ENCODE results near the gene EYS.
"Not testable (repeated sequence)": the region's sequence is repeated elsewhere in the genome, so short reads cannot be mapped to it uniquely, and the experiment has no call there.

Gene EYS

DNA sequence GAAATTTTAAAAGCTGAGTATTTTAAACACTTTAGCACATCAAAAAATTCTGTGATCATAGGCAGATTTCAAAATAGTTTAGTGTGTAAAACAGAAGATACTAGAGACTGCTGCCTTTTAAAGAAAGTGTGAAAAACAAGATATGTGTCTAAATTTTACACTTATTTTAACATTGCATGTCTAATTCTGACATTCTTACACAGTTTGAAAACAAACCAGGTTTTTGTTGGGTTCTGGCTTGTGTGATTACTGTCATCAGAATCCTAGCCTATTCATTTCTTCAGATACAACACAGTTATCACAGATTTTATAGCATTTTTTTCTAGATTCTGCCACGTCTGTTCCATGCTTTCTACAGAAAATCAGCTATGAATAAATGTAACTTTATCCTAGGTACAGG lies 257.1 kb downstream of the EYS start:
- DNase-seq, result no peak

DNA sequence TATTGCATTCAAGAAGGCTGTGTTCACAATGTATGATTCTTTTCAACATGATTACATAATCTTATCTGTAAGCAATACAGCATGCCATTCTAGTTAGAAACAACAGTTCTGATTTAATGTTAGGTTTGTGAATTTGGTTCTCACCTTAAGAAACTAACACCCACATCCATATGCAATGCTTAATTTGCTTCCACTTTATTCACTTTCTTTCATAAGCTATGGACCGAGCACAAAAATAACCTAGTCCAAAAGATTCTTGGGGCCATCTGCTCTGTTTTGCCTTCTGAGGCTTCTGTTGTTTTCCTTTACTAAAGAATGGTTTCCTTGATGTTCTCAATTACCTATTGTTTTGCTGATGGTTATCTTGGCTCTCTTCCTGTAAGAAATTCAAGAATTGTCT lies 258.2 kb downstream of the EYS start:
- peak in 1 of 2 donors; percentile 69 for DNase-seq

DNA sequence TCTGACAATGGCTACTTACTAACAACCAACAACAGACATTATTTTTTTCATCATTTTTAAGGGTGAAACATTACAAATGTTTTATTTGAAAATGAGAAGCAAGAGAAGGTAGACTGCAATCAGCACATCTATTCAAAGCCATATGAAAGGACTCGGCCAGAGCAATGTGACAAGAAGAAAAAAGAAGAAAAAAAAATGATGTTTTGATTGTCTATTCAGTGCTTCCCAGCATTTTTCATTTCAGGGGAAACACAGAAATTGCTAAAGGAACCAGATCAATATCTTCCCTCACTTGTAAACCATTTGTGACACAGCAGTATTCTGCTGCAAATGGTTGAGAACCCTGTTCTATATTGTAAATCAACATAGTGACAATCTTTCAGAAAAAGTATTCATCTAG lies 270.7 kb downstream of the EYS start:
- DNase-seq, result no peak

DNA sequence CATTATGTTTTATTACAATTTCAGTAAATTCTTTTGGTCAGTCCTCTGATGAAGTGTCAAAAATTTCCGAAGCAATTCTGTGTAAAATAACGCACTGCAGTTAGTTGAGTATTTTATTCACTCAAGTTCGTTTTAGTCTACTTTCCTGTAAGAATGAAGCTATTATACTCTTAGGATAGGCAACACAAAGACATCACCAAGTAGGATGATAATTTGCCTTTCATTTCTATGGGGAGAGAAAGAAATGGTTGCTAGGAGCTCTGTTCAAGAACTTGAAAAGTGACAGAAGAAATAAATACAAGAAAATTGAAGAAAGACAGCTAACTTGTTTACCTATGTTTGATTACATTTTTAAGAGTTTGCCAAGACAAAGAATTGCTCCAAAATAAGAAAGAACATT lies 290.4 kb downstream of the EYS start:
- DNase-seq, result peak in 1 of 2 donors; percentile 13

DNA sequence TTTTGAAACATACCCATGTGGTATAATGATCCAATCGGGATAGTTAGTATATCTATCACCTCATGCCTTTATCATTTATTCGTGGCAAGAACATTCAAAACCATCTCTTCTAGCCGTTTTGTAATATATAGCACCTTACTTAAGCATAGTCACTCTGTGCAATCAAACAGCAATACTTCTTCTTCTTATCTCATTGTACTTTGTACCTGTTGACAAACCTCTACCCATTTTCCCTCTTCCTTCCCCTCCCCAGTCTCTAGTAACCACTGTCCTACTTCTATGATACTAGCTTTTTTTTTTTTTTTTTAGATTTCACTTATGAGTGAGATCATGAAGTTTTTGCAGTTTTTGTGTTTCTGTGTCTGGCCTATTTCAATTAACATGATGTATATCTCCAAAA lies 296.7 kb downstream of the EYS start:
- DNase-seq, result no peak

DNA sequence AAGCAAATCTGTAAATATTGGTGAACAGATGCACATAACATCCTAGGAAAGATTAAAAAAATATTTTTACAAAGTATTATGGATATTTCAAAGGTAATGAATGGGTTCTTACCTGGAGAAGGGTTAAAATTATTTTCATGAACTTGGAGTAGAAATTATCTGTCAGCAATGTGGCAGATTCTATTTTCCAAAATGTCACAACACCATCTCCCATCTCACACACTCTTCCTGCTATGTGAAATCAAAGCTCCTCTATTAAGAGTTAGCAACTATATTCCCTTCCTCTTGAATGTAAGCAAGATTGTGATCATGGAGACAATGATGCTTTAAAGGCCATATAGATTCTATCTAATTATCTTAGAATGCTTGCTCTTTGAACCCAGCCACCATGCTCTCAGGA lies 304.5 kb downstream of the EYS start:
- no peak for DNase-seq

DNA sequence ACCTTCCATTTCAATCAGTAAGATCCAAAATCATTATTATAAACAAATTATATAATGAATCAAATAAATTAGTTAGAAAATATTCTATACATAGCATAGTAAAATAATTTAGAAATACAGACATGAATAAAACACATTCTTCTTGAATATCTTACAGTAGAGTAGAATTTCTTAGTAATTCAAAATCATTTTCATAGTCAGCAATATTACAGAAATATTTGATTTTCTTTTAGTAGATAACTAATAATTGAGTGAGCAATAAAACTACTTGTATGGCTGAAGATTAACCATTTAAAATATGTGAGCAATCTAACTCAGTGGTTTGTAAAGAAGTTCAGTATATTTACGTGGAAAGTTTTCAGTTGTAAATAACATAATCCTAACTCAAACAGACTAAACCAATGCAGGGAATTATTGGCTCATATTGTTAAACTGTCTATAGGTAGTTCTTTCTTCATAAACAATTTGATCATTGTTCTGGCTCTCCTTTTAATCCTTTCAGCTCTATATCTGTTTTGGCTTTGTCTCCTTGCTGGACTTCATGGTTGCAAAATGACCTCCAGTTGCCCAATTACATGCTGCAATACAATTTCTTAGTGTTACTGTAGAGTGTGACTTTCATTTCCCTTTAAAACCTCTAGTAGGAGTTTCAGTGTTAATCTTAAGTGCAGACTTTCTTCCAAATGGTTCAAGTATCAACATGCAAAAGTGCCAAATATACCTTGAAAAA lies 307.5 kb downstream of the EYS start:
- no peak for DNase-seq

DNA sequence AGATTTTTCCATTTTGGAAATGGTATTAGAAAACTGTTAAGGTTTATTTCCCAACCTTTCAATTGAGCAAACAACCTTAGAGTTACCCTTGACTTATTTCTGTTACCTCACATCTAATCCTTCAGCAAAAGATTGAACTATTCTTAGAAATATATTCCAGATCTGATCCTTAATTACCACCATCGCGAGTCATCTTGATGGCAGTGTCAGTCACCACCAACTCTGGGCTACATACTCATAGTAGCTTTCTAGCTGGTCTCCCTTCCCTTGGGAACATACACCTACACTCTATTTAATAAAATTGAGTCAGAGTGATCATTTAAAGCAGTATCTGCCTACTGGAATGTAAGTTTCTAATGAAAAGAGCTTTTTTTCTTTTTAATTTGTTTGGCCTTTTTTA lies 308.2 kb downstream of the EYS start:
- DNase-seq, result no peak

DNA sequence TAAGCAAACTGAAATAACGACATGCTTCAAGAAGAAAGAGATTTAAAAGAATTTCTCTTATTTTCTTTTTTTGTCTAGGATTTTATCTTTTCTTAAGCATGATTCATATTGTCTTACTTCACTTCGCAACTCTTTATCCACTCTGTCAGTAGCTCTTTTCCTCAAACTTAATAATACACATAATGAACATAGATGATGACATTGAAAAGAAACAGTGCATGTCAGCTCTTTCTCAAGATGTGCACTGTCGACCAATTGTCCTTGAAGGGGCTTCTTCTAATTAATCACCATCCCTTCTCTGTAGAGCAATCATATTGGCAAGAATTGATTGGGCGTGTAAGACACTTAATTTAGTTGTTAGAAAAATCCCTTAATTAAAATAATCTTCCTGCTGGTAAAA lies 356.5 kb downstream of the EYS start:
- DNase-seq, result no peak

DNA sequence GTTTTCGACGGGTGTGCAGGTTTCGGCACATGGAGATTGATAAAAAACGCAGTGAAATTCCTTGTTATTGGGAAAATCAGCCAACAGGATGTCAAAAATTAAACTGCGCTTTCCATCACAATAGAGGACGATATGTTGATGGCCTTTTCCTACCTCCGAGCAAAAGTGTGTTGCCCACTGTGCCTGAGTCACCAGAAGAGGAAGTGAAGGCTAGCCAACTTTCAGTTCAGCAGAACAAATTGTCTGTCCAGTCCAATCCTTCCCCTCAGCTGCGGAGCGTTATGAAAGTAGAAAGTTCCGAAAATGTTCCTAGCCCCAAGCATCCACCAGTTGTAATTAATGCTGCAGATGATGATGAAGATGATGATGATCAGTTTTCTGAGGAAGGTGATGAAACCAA lies 404.4 kb downstream of the EYS start:
- DNase-seq, result not testable (repeated sequence)

DNA sequence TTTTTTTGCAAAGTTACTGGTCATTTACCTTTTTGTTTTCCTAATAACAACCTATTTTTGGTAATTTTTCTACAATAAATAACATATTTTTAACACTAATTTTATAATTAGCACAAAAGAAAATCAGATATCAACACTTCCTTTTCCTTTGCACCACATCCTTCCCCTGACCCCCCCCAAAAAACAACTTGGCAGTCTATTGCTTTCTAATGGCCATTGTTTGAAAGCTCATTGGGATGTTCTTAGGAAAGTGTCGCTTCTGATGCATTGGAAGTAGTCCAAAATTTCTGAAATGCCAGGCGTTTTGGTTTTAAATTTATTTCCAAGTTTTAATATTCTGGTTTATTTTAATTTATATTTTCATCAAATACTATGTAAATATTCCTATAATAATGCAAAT lies 407.8 kb downstream of the EYS start:
- DNase-seq, result no peak

DNA sequence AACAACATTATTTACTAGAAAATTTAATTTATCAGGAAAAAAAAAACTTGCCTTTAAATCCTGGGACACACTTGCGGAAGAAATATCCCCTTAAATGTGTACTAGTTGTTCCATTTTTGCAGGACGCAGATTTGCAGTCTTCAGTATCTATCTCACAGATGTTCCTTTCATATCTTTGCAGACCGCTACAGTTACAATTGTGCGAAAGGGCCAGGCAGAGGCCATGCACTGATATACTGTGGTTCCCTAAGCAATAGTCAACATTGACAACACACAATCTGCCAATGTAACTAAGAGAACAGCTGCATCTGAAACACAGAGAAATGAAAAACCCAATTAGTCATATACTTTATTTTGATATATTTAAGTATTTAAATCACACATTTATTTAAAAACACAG lies 411.2 kb downstream of the EYS start:
- DNase-seq, result no peak

DNA sequence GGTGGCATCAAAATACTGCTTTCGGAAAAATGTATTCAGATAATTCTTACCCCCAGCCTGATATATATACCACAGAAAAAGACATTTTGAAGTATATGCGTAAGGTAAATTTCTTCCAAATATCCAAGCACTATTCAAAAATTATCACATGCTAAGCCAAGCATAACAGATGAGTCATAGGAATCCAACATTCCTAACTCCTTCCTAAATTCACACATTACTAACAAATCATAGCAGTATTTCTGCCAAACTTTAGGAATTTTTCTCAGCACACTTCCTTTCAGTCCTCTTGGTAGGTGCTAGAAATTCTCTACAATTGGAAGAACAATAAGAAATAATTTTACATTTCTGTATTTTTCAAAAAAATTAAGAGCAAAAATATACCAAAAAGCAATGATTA lies 417.5 kb downstream of the EYS start:
- no peak for DNase-seq

DNA sequence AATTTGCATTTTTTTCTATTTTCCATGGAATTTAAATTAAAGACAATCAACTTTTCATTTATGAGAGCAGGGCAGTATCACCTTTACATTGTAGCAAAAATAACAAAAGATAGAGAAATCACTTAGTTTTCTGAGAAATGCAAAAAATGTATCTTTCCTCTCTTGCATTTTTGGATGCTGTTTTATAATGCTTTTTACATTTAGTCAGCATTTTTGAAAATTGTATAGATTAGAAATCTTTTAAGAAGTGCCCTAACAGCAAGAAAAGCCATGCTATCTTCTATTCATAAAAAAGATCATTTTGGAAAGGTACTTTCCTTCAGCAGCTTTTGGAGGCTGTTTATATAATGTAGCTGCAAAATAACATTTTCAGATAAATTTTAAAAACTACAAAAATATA lies 421.8 kb downstream of the EYS start:
- no peak for DNase-seq

DNA sequence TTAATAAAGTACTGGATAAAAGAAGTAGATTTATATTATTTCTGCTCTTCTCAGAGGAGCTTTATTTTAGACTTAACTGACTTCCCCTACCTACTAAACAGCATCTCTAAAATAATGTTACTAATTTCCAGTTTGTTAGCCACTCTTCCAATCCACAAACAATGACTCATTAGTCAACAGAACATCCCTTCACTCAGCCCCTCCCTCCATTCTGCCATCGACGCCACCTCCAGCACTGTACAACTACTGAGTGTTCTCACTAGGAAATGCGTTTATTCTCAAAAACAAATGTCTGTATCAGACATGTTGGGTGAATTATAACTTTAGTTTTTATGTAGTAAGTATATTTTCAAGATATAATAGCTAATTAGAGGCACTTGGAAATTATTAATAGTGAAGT lies 427.0 kb downstream of the EYS start:
- DNase-seq, result no peak

DNA sequence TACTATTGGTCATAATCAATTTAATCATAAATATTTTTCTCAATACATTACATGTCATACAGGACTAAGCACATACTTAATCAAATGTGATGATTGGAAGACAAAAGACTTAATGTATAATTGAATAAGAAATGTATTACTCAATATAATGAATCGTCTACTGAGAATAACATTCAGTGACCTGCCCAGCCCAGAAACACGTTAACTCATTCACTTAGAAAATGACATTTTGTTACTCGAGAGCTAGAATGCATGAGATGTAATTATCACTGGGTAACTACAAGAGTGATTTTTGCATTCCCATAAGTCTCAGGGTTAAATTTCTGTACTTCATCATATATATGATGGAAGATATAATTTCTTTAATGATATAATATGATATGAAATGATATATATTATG lies 444.8 kb downstream of the EYS start:
- DNase-seq, result no peak

DNA sequence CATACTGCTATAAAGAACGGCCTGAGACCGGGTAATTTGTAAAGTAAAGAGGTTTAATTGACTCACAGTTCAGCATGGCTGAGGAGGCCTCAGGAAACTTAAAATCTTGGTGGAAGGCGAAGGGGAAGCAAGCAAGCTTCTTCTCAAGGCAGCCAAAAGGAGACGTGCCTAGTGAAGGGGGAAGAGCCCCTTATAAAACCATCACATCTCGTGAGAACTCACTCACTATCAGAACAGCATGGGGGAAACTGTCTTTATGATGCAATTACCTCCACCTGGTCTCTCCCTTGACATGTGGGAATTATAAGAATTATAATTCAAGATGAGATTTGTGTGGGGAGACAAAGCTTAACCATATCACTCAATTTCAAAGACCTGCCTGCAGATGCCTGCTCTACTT lies 447.0 kb downstream of the EYS start:
- no peak for DNase-seq

DNA sequence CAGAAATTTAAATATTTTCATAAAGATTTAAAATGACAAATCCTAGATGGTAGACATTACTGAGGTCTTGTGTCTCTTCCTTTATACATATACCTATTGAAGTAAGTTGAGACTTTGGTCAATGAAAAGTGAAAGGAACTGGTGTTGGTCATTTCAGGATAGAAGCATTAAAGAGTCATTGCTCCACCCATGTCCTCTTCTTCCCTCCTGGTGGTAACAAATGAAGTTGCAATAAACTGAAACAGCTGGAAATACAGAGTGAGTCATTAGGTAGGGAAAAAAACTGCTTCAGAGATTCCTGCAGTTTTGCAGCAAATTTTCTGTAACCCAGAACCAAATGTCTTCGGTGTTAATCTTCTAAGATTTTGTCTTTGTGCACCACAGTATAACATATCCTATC lies 448.0 kb downstream of the EYS start:
- DNase-seq, result no peak

DNA sequence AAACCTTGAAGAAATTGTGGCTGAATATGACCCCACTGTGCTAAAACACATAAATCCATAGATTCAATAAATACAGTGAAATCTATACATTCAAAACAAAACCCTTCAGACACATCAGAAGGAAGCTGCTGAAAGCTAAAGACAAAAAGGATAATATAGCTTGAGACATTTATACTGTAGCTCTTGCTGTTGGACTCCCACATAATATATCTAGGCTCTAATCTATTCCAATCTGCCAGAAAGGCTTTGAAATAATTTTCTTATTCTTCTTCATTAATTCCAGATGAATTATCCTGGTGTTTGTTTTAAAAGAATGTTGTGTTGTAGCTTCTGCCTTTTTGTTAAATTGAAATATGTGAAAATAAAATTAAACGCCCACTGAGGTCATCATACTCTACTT lies 454.0 kb downstream of the EYS start:
- DNase-seq, result no peak

DNA sequence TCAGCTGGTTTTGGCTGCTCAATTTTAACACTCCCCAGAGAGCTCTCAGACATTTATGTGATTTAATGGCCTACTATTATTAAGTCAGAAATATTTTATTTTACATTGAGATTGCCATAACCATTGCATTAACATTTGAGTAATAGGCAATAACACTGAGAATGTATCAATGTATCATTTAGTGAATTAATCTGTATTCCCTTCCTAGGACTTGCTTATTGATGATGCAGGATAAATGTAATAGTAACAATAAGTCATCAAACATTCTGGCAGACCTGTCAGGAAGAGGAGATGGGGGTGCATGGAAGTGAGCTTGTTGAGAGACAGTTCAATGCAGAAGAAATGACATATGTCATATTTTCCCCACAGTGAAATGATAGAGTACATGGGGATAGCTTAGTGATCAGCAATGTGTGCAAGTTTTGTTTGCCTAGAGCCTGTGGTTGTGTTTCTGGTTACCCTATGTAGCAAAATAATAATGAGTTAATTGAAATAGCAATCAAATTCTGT lies 458.9 kb downstream of the EYS start:
- DNase-seq, result no peak

DNA sequence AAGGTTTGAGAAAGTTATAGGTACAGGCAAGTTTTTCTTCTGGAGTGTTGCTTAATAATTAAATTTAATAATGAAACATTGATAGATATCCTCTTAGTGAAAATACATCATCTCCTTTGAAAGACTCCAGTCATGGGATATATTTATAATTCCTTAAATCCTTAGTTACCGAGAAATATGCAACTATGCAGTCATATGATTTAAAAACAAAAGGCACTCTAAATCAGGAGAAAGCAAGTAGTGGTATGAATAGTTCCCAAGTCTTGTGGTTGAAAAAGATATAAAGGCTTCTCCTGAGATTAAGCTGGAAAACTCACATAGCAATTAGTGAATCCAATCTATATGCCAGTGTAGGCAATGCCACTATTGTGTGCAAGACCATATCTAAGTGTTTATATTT lies 475.4 kb downstream of the EYS start:
- DNase-seq, result no peak

DNA sequence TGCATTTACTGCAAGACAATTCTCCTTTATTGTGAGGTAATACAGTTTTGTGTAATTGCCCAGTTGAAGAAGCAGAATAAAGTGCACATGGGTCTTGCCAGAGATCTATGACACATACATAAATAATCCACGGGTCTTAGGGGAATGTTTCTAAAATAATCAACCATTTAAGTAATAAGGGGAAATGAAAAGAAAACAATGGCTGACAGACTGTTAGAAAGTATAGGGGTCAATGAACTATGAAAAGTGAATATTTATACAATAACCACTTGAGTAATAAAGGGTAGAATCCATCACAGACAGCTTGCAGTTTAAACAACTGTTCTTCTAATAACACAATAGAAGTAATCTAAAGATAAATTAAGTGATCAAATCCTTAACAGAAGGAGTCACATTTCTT lies 477.2 kb downstream of the EYS start:
- no peak for DNase-seq

DNA sequence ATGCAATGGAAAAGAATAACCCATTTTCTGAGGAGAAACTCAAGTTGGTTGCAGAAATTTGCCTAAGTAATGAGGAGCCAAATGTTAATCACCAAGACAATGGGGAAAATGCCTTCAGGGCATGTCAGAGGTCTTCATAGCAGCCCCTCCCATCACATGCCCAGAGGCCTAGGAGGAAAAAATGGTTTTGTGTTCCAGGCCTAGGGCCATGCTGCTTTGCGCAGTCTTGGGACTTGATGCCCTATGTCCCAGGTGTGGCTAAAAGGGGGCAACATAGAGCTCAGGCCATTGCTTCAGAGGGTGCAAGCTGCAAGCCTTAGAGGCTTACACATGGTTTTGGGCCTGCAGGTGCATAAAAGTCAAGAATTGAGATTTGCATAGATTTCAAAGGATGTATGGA lies 485.9 kb downstream of the EYS start:
- no peak for DNase-seq

DNA sequence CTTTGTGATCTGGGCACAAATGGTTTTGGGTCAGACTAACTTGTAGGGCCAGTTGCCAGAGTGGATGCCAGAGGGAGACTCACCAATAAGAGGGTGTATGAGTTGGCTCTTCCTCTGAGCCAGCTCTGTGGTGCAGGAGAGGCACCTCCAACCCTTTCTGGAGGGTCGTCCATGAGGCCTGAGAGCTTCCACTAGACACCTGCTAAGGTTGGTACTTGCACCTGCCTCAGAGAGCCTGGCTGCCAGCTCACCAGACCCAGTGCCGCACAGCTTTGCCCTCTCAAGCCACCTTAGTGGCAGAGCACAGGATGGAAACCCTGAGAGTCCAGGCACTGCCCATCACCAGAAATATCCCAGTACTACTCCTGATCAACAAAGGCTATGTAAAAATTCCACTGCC lies 504.3 kb downstream of the EYS start:
- DNase-seq, result no peak

DNA sequence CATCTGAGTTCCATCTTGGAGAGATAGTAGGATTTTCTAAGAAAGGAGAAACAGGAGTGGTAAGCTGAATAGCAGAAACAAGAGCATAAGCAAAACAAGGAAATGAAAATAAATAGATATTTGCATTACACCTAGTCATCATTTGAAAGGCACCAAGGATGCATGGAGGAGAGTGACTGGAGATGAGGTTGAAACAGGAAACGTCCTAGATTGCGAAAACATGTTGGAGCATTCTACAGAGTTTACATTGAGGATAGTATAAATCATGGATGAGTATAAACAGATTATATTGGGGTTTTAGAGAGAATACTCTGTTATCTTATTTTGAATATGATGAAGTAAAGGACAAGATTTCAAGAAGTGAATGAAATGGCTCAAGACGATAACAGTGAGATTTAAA lies 507.3 kb downstream of the EYS start:
- DNase-seq, result no peak

Data from hippocampal formation (tissue), 2 donors.